ENCODE results near the gene TSC22D2.

- no peak for TF ChIP-seq POLR2AphosphoS5 (IDR thresholded peaks at IDR 0.05)
- no peak for TF ChIP-seq CTCF (IDR thresholded peaks at IDR 0.05)
These were observed 54.0 kb downstream of the TSC22D2 start for GRCh38 chr3:150462108-150462507.

Measured in breast epithelium (tissue), 3 donors.